Heart left ventricle (tissue), 16 donors: ENCODE results near the gene AK3. TPM values are rescaled to one million over a fixed set of nuclear protein-coding genes. Genes with fewer than 3 reads are reported as not detected.

Source experiments
- ATAC-seq, 4 donors: fragments of 200-7000 bp; cut with Tn5 transposase; one replicate each; pipeline ENCODE4 v1.9.1; 2020 to 2022; ENCODE audit warnings: moderate library complexity in 4 of 4, mild to moderate bottlenecking in 3 of 4, moderate number of reproducible peaks in 1 of 4
- DNase-seq, 5 donors: peaks; one replicate each; pipeline ENCODE4 v3.0.0-alpha.2; 2020
- H3K27ac ChIP-seq, 12 donors: fragments of 200-600 bp; sonication (generic) in 4 of 12; one replicate each; pipeline versions ENCODE4 v1.5.0 to v1.8.0; 2016 to 2022; ENCODE audit warnings: mild to moderate bottlenecking in 2 of 12
- H3K27me3 ChIP-seq, 9 donors: fragments of 200-600 bp; sonication (generic) in 2 of 9; one replicate each; pipeline versions ENCODE4 v1.5.1 to v1.8.0; 2016 to 2022; ENCODE audit warnings: mild to moderate bottlenecking in 3 of 9
- H3K36me3 ChIP-seq, 9 donors: fragments of 200-600 bp; sonication (generic) in 2 of 9; one replicate each; pipeline versions ENCODE4 v1.5.0 to v1.8.0; 2018 to 2022; ENCODE audit warnings: mild to moderate bottlenecking in 2 of 9
- H3K4me1 ChIP-seq, 12 donors: fragments of 200-600 bp; sonication (generic) in 4 of 12; one replicate each; pipeline versions ENCODE4 v1.5.0 to v1.8.0; 2016 to 2022; ENCODE audit warnings: mild to moderate bottlenecking in 3 of 12
- H3K4me3 ChIP-seq, 12 donors: fragments of 200-600 bp; sonication (generic) in 4 of 12; one replicate each; pipeline versions ENCODE4 v1.5.0 to v1.8.0; 2017 to 2022; ENCODE audit warnings: mild to moderate bottlenecking in 9 of 12, moderate library complexity in 4 of 12
- H3K9me3 ChIP-seq, 12 donors: fragments of 200-600 bp; sonication (generic) in 4 of 12; one replicate each; pipeline versions ENCODE4 v1.5.0 to v1.8.0; 2016 to 2022; ENCODE audit warnings: mild to moderate bottlenecking in 1 of 12
- POLR2A ChIP-seq, 2 donors: fragments of 450-650 bp; IDR thresholded peaks; one replicate each; pipeline ENCODE4 v1.6.1; 2017; ENCODE audit warnings: antibody characterized with exemption in 2 of 2, mild to moderate bottlenecking in 2 of 2, moderate library complexity in 2 of 2
- WGBS, 4 donors: extraction: QIAGEN DNeasy Blood & Tissue Kit in 2 of 4; methylation state at CpG; one replicate each; pipeline versions ENCODE4 v1.1.5 to v1.1.7; 2013 to 2018; 5-methylcytosine and 5-hydroxymethylcytosine counted together
- intact Hi-C, 10 donors: fragments of 100-400 bp; cut with DNase I; formaldehyde crosslinking; loops; one replicate each; pipeline versions ENCODE4 v1.11.1 to v1.14.2; 2022
- polyA plus RNA-seq, 2 donors: library from polyadenylated mRNA; stranded (reverse); fragments of 200-250 nt; gene quantifications; one replicate each; pipeline ENCODE4 v1.2.3, GENCODE V29; 2013
- total RNA-seq, 9 donors: library from RNA; depleted of rRNA in 2 of 9; stranded (reverse); fragments of >200 nt in 2 of 9; fragmentation: NEBNext Ultra II Directional in 3 of 9; extraction: Animal tissue kit (Norgen Biotek cat#: 25700) in 3 of 9; gene quantifications; one replicate each; pipeline versions ENCODE4 v1.1.0 to v1.2.4, GENCODE V29; 2016 to 2023
- TF ChIP-seq, protein P1 (sequence below), 12 donors: fragments of 200-600 bp; sonication (generic) in 4 of 12; IDR thresholded peaks; one replicate each; pipeline versions ENCODE4 v1.5.0 to v1.8.0; 2018 to 2022; ENCODE audit warnings: antibody characterized with exemption in 12 of 12, mild to moderate bottlenecking in 5 of 12
- donor health status: ischemic (EF 13 %, LVEDD 7.1; RV severe dilation, severe dysfunction).
- donor health status: healthy with polysubstance abuse.
- donor health status: DM: no; HTN: yes; CAD: no.
- donor health status: DM: no; HTN: no; CAD: no.
- donor health status: ischemic (EF 25% LVEDD 6.9; RV normal size, moderate dysfunction).
- donor health status: ischemic (EF 25% LVEDD 5.7; RV mildly dilated, moderate dysfunction).
- donor health status: healthy.
- donor health status: DM: yes; HTN: yes; CAD: no.
- donor health status: ischemic (EF 35%, LVEDD 5.7; RV mildly dilated, moderate dysfunction).
- donor health status: nonischemic (EF 11% LVEDD 7.7; RV severe dilation, severe dysfunction).
- donor health status: DM: yes; HTN: yes; CAD: no.
- donor health status: PGD.
- donor health status: ischemic (EF 29% LVEDD 5.4; RV normal size, mild dysfunction).
- donor health status: nonischemic (EF 23%, LVEDD 6.1; RV moderate dilation, normal function).

The AK3 gene
- total and polyA plus RNA-seq, 11 donors: 47.8 to 231 (median 149) TPM

GRCh38 chr9:4709380-4709779 is 31.6 kb downstream of the AK3 start:
- ATAC-seq: no peak
- peaks cover 0 to 94% (median 61%) of the 10 kb centered on the region in 9 donors for H3K36me3 ChIP-seq
- TF ChIP-seq, protein P1, sequence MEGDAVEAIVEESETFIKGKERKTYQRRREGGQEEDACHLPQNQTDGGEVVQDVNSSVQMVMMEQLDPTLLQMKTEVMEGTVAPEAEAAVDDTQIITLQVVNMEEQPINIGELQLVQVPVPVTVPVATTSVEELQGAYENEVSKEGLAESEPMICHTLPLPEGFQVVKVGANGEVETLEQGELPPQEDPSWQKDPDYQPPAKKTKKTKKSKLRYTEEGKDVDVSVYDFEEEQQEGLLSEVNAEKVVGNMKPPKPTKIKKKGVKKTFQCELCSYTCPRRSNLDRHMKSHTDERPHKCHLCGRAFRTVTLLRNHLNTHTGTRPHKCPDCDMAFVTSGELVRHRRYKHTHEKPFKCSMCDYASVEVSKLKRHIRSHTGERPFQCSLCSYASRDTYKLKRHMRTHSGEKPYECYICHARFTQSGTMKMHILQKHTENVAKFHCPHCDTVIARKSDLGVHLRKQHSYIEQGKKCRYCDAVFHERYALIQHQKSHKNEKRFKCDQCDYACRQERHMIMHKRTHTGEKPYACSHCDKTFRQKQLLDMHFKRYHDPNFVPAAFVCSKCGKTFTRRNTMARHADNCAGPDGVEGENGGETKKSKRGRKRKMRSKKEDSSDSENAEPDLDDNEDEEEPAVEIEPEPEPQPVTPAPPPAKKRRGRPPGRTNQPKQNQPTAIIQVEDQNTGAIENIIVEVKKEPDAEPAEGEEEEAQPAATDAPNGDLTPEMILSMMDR (IDR thresholded peaks at IDR 0.05): no peak
- no peak for TF ChIP-seq POLR2A (IDR thresholded peaks at IDR 0.05)
- H3K27ac ChIP-seq: no peak overlapping the region
- H3K4me1 ChIP-seq: no peaks in the 10 kb centered on the region
- intact Hi-C loops: no loop called here
- no peaks in the 10 kb centered on the region for H3K27me3 ChIP-seq
- H3K4me3 ChIP-seq: no peak overlapping the region
- DNase-seq: no peak
- H3K9me3 ChIP-seq: no peaks in the 10 kb centered on the region

DNA sequence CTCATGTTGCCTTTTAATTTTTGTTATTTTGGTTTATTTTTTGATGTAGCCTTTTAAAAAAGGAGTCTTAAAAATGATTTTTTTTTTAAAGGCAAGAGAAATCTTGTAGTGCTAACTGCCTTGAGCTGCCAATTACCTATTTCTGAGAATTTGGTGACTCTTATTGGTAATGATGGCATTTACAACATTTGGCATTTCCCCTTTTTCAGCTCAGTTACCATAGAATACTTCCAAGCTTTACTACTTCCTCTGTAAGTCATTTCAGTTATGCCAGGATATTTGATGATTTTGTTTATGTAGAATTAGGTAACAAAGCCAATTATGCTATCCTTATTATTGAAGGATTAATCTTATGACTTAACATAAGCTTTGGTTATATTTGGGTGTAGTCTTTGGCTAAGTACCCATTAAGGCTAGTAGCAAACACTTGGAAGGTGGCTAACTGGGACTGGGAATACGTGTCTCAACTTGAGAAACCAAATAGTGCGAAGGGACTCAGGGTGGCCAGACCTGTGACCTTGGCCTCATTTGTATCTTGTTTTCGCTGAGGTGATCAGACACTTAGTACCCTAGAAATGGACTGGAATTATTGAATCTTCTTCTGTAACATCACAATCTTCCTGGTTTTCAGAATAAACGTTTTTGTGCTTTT is 33.9 kb downstream of the AK3 start:
- 72 to 79% (median 76%) methylated on average over 4 of the region's 4 CpGs for WGBS, 4 donors
- ATAC-seq (no peak), DNase-seq (no peak)
- no peak for TF ChIP-seq POLR2A (IDR thresholded peaks at IDR 0.05)
- TF ChIP-seq, protein P1 (IDR thresholded peaks at IDR 0.05): no peak
- Histone ChIP-seq H3K4me1 (no peaks in the 10 kb centered on the region), H3K9me3 (no peaks in the 10 kb centered on the region), H3K4me3 (no peak overlapping the region), H3K36me3 (peaks cover 0 to 98% (median 68%) of the 10 kb centered on the region in 9 donors), H3K27ac (no peak overlapping the region), H3K27me3 (no peaks in the 10 kb centered on the region)
- intact Hi-C loops: no loop called here

DNA sequence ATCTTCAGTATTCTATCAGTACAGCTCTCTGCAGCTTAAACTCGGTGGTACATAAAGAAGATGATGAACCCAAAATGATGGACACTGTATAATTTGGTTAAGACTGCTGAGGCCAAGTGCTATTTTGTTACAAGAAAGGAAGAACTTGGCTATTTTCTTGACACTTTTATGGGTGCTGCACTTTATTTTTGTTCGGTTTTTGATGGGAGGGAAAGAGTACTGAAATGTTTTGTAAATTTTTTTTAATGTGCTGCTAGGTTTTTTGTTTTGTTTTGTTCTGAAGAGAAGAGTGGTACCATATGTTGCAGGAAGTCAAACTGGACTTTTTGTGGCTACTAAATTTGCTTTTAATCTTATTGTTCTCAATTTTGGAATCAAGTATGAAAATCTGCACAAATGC is 35.0 kb downstream of the AK3 start:
- no peaks in the 10 kb centered on the region for H3K9me3 ChIP-seq
- DNase-seq (no peak), ATAC-seq (no peak)
- H3K36me3 ChIP-seq: peaks cover 0 to 98% (median 74%) of the 10 kb centered on the region in 9 donors
- no peak overlapping the region for H3K27ac ChIP-seq
- no peaks in the 10 kb centered on the region for H3K27me3 ChIP-seq
- intact Hi-C loops: no loop called here
- H3K4me3 ChIP-seq: no peak overlapping the region
- no peaks in the 10 kb centered on the region for H3K4me1 ChIP-seq
- TF ChIP-seq, protein P1 (IDR thresholded peaks at IDR 0.05): no peak
- no peak for TF ChIP-seq POLR2A (IDR thresholded peaks at IDR 0.05)
- WGBS, 4 donors: 60 to 76% (median 69%) methylated on average over 2 of the region's 2 CpGs

- no peak for ATAC-seq
- H3K27me3 ChIP-seq: no peaks in the 10 kb centered on the region
- intact Hi-C loops: no loop called here
- H3K4me3 ChIP-seq: no peak overlapping the region
- no peak overlapping the region for H3K27ac ChIP-seq
- H3K4me1 ChIP-seq: no peaks in the 10 kb centered on the region
- H3K9me3 ChIP-seq: no peaks in the 10 kb centered on the region
- WGBS, 4 donors: 91 to 97% (median 96%) methylated on average over 2 of the region's 2 CpGs
- TF ChIP-seq, protein P1 (IDR thresholded peaks at IDR 0.05): no peak
- TF ChIP-seq POLR2A (IDR thresholded peaks at IDR 0.05): no peak
- no peak for DNase-seq
- H3K36me3 ChIP-seq: peaks cover 0 to 99% (median 84%) of the 10 kb centered on the region in 9 donors
Measured at GRCh38 chr9:4704129-4704528, 36.9 kb downstream of the AK3 start.
